HG02981 (cell line): ENCODE results near the gene DHX32.
A peak's percentile ranks its signal among the peaks of the same experiment; 100 is the strongest.

Source experiments
- ATAC-seq: cut with Tn5 transposase; IDR thresholded peaks from one replicate; pipeline ENCODE4 v1.9.1; 2021; ENCODE audit warnings: mild to moderate bottlenecking, moderate library complexity; ENCODE audit not compliant: unreplicated experiment

Gene DHX32

DNA sequence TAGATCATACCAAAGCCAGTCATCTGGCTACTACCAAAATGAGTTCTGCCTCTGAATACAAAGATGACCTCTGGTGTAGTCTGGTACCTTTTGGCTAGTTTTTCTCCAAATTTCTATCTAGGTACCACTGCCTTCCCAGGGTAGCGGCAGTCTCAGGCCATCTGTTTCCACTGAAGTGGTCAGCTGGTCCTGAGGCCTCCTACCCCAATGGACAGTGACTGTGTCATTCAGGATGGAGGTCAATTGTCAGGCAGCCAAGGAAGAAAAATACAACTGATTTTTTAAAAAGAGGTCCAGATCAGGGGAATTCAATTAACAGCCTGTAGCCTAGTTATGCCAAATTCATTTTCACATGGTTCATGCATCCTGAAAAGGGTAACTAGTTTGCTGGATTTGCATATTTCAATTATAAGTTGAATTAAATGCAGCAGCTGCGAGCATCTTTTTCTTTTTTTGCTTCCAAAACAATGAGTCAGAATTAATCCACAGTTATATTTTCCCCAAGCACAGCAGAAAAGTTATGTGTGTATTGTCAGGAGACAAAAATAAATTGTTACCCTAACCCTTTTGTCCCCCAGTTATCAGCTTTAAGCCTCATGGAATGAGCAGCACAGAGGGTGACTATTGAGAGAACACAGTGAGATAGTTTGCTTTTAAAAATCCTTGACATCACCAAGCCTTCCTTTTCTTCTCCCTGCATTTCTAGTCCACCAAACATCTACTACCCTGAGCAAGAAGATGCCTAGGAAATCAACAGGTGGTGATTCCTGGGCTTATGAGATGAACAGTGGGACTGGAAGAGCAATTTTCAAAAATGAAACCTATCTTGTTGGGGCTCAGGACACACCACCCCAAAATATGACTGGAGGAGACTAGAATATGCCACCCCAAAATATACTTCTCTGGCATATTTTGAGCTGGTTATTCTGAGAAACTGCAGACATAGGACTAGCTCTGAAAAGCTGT, 30.0 kb downstream of the DHX32 start:
- no peak for ATAC-seq

- no peak for ATAC-seq
These were observed 31.6 kb downstream of the DHX32 start for GRCh38 chr10:125849448-125849847.

DNA sequence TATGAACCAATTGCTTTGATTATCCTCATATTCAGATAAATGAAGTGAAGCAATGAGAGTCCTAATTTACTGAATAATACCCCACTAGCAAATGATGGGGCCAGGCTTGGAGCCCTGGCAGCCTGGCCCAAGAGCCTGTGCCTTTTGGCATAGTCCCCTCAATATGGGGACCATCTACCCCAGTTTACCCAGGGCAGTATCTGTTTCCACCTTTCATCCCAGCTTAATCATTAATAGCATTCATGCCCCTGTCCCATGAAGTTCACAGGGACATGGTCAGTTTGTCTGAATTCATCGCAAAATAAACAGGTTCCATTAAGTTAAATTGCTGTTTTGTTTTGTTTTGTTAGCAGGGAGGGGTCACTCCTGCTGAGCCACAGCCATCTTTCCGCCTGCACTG, 32.2 kb downstream of the DHX32 start:
- no peak for ATAC-seq

DNA sequence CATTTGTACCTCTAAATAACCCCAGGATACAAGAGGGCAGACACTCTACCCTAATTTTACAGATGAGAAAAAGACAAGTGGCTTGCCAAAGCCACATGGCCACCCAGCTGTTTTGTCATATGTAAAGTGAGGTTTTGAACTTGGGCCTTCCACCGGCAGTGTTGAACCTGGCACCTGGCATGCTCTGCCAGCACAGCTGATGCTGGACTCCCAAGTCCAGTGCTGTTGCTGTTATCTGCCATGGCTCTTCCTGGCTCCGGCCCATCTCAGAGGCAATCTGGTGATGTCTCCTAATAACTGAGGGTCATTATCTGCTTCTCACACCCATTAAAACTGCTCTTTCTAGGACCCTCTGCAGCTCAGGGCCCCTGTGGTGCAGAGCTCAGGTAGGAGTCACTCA, 32.7 kb downstream of the DHX32 start:
- no peak for ATAC-seq

- ATAC-seq = peak; percentile 58
These were observed 34.2 kb downstream of the DHX32 start for GRCh38 chr10:125846894-125847293.

- no peak for ATAC-seq
These were observed 35.5 kb downstream of the DHX32 start for GRCh38 chr10:125845617-125846016.

GRCh38 chr10:125844751-125845221, 36.3 kb downstream of the DHX32 start:
- ATAC-seq = no peak

DNA sequence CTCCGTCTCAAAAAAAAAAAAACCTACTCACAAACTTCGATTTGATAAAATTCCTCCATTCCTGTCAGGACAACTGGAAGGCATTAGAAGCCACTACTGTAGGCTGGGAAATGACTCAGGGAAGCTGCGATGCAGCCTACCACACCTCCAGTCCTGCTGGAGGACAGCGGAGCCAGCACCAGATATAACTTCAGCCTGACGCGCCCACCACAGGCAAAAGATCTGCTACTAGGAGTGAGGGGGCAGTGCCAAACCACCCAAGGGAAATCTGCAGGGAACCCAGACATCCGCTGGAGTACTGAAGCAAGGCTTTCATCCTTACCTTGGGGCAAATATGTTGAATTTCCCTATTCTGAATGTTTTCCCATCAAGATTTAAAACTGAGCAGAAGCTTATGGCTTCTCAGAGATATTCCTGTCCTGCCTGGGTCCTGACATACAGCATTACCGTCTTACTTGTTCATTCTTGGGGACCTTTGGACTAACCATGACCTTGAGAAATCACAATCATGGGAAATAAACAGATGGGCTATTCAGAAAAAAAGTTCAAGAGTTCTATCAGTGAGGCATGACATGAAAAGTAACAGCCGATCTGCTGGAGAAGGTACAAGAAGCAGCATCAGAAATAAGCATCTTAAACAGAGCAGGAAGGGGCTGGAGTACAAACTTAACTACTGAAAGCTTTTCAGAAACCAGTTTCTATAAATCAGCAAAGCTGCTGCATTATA, 37.3 kb downstream of the DHX32 start:
- ATAC-seq = no peak

DNA sequence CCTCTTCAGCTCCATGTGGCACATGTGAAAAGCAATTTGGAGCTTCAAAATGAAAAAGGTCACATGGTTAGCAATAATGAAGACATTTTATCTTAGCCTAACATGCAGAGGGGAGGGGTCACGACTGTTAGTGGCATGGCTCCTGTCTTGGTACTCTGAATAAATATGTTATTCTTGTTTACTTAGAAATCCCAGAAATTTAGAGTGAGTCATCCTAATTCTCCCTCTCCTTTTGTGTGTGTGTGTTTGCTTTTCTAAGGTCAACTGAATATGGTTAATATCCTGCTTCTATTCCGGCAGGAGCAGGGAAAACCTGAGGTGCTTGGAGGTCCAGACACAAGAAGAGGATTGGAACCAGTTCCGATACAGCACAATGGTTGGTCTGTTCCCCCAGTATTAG, 40.1 kb downstream of the DHX32 start:
- no peak for ATAC-seq

DNA sequence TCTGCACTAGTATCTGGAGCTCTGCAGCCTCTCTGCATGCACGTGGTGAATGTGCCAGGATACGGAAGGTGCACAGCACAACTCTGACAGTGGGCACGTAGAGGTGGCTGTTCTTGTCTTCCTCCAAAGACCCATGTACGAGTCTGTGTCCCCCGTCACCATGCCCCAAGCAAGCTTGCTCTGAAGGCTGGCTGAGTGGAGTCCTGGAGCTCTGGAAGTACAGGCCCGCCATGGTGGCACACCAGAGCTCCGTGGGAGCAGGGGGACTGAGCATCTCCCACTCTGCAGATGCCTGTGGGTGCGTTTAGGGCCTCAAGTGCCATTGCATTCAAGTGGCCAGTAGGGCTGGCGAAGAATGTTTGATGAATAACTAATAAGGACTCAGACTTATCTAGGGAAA, 40.7 kb downstream of the DHX32 start:
- ATAC-seq = no peak

- no peak for ATAC-seq
These were observed 42.1 kb downstream of the DHX32 start for GRCh38 chr10:125838802-125839575.

DNA sequence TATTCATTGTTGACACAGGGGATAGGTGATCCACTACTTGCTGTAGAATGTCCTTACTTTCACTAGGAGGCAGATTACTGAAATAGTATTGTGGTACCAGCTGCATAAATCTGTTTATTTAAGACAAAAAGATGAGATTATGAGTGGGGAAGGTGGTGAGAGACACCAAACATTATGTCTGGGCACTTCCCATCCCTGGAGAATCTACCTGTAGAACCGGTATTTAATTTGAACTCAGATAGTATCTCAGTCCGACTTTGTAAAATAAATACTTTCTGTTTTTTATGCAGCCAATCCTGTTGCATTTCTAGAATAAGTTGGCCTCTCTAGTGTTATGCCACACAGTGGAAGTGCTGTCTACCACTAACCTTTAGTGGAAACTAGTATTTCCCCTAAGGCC, 44.3 kb downstream of the DHX32 start:
- ATAC-seq = no peak

- ATAC-seq = no peak
These were observed 52.8 kb downstream of the DHX32 start for GRCh38 chr10:125828311-125828710.

GRCh38 chr10:125827133-125827532, 54.0 kb downstream of the DHX32 start:
- ATAC-seq = no peak

- no peak for ATAC-seq
These were observed 56.4 kb downstream of the DHX32 start for GRCh38 chr10:125824736-125825135.

GRCh38 chr10:125823663-125824251, 57.3 kb downstream of the DHX32 start:
- no peak for ATAC-seq

GRCh38 chr10:125822878-125823662, 58.0 kb downstream of the DHX32 start, which contains the start of the genes BCCIP and UROS:
TSS of gene BCCIP (plus strand) at chr10:125823546. CDS start at chr10:125823558, 12 bp downstream.
TSS of gene UROS (minus strand) at chr10:125823258. CDS start at chr10:125816499, 6,759 bp downstream.
- ATAC-seq = peak; percentile 74

DNA sequence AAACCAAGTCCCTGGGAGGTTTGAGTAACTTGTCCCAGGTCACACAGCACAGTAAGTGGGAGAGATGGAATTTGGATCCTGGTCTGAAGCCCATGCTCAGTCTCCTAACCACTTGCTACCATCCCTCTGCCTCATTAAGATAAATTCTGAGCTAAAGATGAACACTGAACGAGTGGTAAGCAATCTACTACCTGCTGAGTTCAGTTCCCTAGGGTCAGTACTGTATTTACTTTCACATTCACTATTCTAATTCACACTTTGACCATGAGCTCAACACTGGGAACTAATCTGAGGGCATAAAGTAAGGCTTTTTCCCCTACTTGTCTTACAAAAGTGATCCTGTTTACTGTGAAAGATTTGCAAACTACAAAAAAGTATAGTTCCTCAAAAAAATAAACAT, 60.4 kb downstream of the DHX32 start:
- peak; percentile 46 for ATAC-seq

GRCh38 chr10:125817337-125817946, 63.6 kb downstream of the DHX32 start:
- no peak for ATAC-seq
